ENCODE data around the gene PLSCR2.
"Not testable (repeated sequence)": the region's sequence is repeated elsewhere in the genome, so short reads cannot be mapped to it uniquely, and the experiment has no call there.

The PLSCR2 gene

GRCh38 chr3:146476094-146476740 is 6.9 kb upstream of the PLSCR2 start:
- no peak for DNase-seq

GRCh38 chr3:146474976-146475375 is 5.6 kb upstream of the PLSCR2 start:
- DNase-seq, result not testable (repeated sequence)

GRCh38 chr3:146473726-146474125 is 4.4 kb upstream of the PLSCR2 start:
- DNase-seq, result no peak

- DNase-seq, result no peak
These were observed 3.2 kb upstream of the PLSCR2 start for GRCh38 chr3:146472611-146473010.

- DNase-seq, result no peak
These were observed 1.7 kb upstream of the PLSCR2 start for GRCh38 chr3:146471012-146471411.

GRCh38 chr3:146470425-146470990 is 1.1 kb upstream of the PLSCR2 start:
- no peak for DNase-seq

GRCh38 chr3:146468671-146469149 is 651 bp downstream of the PLSCR2 start:
- DNase-seq, result no peak

- DNase-seq, result no peak
These were observed 1.1 kb downstream of the PLSCR2 start for GRCh38 chr3:146468234-146468633.

- no peak for DNase-seq
These were observed 2.8 kb downstream of the PLSCR2 start for GRCh38 chr3:146466604-146467003.

- DNase-seq, result no peak
These were observed 3.5 kb downstream of the PLSCR2 start for GRCh38 chr3:146465693-146466465.

- no peak for DNase-seq
These were observed 4.6 kb downstream of the PLSCR2 start for GRCh38 chr3:146464783-146465182.

GRCh38 chr3:146464005-146464595 is 5.3 kb downstream of the PLSCR2 start:
- DNase-seq, result no peak

- no peak for DNase-seq
These were observed 14.6 kb downstream of the PLSCR2 start for GRCh38 chr3:146454796-146455195.

GRCh38 chr3:146449613-146450012 is 19.7 kb downstream of the PLSCR2 start:
- peak; percentile 8 for DNase-seq

GRCh38 chr3:146449076-146449475 is 20.3 kb downstream of the PLSCR2 start:
- DNase-seq, result no peak

GRCh38 chr3:146446026-146446425 is 23.3 kb downstream of the PLSCR2 start:
- DNase-seq, result no peak

GRCh38 chr3:146440310-146440709 is 29.1 kb downstream of the PLSCR2 start:
- not testable (repeated sequence) for DNase-seq

GRCh38 chr3:146432066-146432465 is 37.3 kb downstream of the PLSCR2 start:
- no peak for DNase-seq

- DNase-seq, result no peak
These were observed 38.1 kb downstream of the PLSCR2 start for GRCh38 chr3:146431240-146431639.

GRCh38 chr3:146425341-146425740 is 44.0 kb downstream of the PLSCR2 start:
- no peak for DNase-seq

GRCh38 chr3:146421819-146422759 is 47.3 kb downstream of the PLSCR2 start:
- DNase-seq, result no peak

GRCh38 chr3:146416366-146416765 is 53.0 kb downstream of the PLSCR2 start:
- DNase-seq, result no peak

All from KG1 (cell line).